Placental pericyte (primary cell): Measurements from ENCODE around the gene MBP. TPM values are rescaled to one million over a fixed set of nuclear protein-coding genes. Genes with fewer than 3 reads are reported as not detected.

Experiments used
- total RNA-seq: library from RNA; depleted of rRNA; stranded (reverse); fragments of >200 nt; gene quantifications from 2 replicates; pipeline ENCODE4 v1.2.3, GENCODE V29; 2012

Gene MBP
- total RNA-seq, result 7.2 and 13.1 TPM in 2 replicates

DNA sequence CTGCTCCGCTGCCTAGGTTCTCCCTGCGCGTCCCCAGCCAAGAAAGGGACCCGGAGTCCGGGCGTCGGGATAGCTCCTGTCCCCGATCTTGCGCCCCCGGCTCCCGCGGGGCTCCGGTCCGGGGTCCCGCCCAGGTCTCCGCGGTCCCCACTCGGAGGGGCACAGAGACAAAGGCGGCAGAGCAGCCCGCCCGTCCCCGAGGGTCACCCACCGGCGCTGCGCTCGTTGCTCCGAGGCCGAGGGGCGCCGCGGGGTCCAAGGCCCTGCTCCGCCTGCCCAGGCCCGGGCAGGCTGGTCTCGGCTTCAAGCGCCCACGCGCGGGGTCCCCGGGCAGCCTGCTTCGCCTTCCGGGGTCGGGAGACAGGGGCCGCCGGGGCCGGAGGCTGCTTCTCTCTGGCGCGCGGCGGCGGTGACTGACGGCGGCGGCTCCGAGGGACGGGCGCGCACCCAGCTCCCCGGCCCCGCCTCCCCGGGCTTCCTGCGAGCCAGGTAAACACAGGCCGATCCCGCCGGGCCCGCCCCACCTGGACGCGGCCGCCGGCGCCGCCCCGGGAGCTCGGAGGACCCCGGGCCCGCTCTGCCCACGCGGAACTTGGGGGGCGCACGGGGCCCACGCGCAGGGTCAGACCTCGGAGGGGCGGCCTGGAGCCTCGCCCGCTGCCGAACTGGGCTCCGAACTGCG is at the start of gene MBP:
TSS of gene MBP (minus strand) at position 415 of the 682 bp plus-strand sequence. CDS start 27,522 bp downstream, outside the sequence.

Other genes with a start within 250 kb of the MBP start
- gene GALR1, start 117.1 kb upstream of the MBP start, total RNA-seq, result not detected in 2 replicates